Colonic mucosa (tissue), 4 donors: Measurements from ENCODE around the gene SPEN. TPM values are rescaled to one million over a fixed set of nuclear protein-coding genes. Genes with fewer than 3 reads are reported as not detected.
"Not testable (repeated sequence)": the region's sequence is repeated elsewhere in the genome, so short reads cannot be mapped to it uniquely, and the experiment has no call there.

Source experiments
- DNase-seq: peaks from one replicate; pipeline ENCODE4 v3.0.0-alpha.2; 2020
- H3K27ac ChIP-seq: fragments of 200-600 bp; one replicate; pipeline ENCODE4 v1.8.0; 2021
- H3K27me3 ChIP-seq: fragments of 200-600 bp; one replicate; pipeline ENCODE4 v1.8.0; 2021
- H3K36me3 ChIP-seq: fragments of 200-600 bp; one replicate; pipeline ENCODE4 v1.8.0; 2021
- H3K4me1 ChIP-seq: fragments of 200-600 bp; one replicate; pipeline ENCODE4 v1.8.0; 2021; ENCODE audit warnings: mild to moderate bottlenecking
- H3K4me3 ChIP-seq: fragments of 200-600 bp; one replicate; pipeline ENCODE4 v1.8.0; 2021
- H3K9ac ChIP-seq, 2 donors: one replicate each; pipeline ENCODE4 v1.7.0; 2013; ENCODE audit warnings: control low read depth in 2 of 2, low read depth in 2 of 2, low read length in 2 of 2
- H3K9me3 ChIP-seq: fragments of 200-600 bp; one replicate; pipeline ENCODE4 v1.8.0; 2021
- intact Hi-C: fragments of 100-400 bp; cut with DNase I; formaldehyde crosslinking; loops from one replicate; pipeline ENCODE4 v1.14.1; 2022
- total RNA-seq, 2 donors: library from RNA; stranded (reverse); fragmentation: NEBNext Ultra II Directional in 1 of 2; extraction: Animal tissue kit (Norgen Biotek cat#: 25700) in 1 of 2; gene quantifications; one replicate each; pipeline ENCODE4 v1.2.1, GENCODE V29; 2021
- TF ChIP-seq, protein P1 (sequence below): fragments of 200-600 bp; IDR thresholded peaks from one replicate; pipeline ENCODE4 v1.8.0; 2022; ENCODE audit warnings: antibody characterized with exemption, mild to moderate bottlenecking
- donor health status: healthy.
- donor health status: DM: no; HTN: no; CAD: no.
- donor health status: DM: no; HTN: no; CAD: no.

The SPEN gene
- total RNA-seq, 2 donors from 2014 or later, result 40.9 to 42.5 TPM

DNA sequence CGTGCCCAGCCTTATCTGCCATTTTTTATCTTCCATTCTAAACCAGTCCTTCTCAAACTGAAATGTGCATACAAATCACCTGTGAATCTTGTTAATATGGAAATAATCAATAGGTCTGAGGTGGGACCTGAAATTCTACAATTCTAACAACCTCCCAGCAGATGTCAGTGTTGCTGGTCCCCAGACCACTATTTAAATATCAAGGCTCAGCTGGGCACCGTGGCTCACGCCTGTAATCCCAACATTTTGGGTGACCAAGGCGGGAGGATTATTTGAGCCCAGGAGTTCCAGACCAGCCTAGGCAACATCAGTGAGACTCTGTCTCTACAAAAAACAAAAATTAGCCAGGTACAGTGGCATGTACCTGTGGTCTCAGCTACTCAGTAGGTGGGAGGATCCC lies 44.1 kb upstream of the SPEN start:
- intact Hi-C loops, result no loop called here
- Histone ChIP-seq H3K27ac (no peak overlapping the region), H3K4me3 (no peak overlapping the region), H3K4me1 (peaks cover 6% of the 10 kb centered on the region), H3K27me3 (no peaks in the 10 kb centered on the region), H3K36me3 (no peaks in the 10 kb centered on the region), H3K9ac (no peak overlapping the region), H3K9me3 (no peaks in the 10 kb centered on the region)
- TF ChIP-seq, protein P1, sequence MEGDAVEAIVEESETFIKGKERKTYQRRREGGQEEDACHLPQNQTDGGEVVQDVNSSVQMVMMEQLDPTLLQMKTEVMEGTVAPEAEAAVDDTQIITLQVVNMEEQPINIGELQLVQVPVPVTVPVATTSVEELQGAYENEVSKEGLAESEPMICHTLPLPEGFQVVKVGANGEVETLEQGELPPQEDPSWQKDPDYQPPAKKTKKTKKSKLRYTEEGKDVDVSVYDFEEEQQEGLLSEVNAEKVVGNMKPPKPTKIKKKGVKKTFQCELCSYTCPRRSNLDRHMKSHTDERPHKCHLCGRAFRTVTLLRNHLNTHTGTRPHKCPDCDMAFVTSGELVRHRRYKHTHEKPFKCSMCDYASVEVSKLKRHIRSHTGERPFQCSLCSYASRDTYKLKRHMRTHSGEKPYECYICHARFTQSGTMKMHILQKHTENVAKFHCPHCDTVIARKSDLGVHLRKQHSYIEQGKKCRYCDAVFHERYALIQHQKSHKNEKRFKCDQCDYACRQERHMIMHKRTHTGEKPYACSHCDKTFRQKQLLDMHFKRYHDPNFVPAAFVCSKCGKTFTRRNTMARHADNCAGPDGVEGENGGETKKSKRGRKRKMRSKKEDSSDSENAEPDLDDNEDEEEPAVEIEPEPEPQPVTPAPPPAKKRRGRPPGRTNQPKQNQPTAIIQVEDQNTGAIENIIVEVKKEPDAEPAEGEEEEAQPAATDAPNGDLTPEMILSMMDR, result no peak
- DNase-seq, result no peak

DNA sequence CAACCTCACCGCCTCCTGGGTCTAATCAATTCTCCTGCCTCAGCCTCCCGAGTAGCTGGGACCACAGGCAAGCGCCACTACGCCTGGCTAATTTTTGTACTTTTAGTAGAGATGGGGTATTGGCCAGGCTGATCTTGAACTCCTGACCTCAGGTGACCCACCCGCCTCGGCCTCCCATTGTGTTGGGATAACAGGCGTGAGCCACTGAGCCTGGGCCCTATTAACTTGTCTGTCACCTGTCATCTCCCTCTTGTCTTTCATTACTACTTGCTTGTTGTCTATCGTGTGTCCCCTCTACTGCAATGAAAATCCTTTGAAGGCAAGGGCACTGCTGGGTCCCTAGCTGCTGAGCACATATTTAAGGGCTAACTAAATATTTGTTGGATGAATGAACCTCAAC lies 43.4 kb upstream of the SPEN start:
- Histone ChIP-seq H3K9ac (no peak overlapping the region), H3K27me3 (no peaks in the 10 kb centered on the region), H3K27ac (no peak overlapping the region), H3K36me3 (no peaks in the 10 kb centered on the region), H3K9me3 (no peaks in the 10 kb centered on the region), H3K4me1 (peaks cover 6% of the 10 kb centered on the region), H3K4me3 (no peak overlapping the region)
- intact Hi-C loops, result no loop called here
- TF ChIP-seq, protein P1, result no peak
- DNase-seq, result no peak

DNA sequence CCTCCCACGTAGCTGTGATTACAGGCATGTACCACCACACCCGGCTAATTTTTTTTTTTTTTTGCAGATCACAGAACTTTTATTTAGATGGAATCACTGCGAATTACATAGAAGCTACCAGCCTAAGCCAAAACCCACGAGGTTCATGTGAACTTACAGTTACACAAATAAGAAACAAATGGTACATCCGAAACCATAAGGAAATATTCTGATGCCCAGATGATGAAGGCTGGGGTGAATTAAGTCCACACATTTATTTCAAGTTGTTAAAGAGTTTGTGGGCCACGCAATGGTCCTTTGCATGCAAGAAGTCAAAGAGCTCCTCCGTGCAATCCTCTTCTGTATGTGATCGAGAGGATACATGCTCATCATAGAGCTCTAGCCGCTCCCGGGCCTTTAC lies 40.4 kb upstream of the SPEN start:
- no peak overlapping the region for H3K4me3 ChIP-seq
- DNase-seq, result no peak
- H3K36me3 ChIP-seq, result no peaks in the 10 kb centered on the region
- intact Hi-C loops, result no loop called here
- no peaks in the 10 kb centered on the region for H3K4me1 ChIP-seq
- H3K9me3 ChIP-seq, result no peaks in the 10 kb centered on the region
- no peaks in the 10 kb centered on the region for H3K27me3 ChIP-seq
- no peak overlapping the region for H3K9ac ChIP-seq
- TF ChIP-seq, protein P1, result no peak
- H3K27ac ChIP-seq, result no peak overlapping the region

DNA sequence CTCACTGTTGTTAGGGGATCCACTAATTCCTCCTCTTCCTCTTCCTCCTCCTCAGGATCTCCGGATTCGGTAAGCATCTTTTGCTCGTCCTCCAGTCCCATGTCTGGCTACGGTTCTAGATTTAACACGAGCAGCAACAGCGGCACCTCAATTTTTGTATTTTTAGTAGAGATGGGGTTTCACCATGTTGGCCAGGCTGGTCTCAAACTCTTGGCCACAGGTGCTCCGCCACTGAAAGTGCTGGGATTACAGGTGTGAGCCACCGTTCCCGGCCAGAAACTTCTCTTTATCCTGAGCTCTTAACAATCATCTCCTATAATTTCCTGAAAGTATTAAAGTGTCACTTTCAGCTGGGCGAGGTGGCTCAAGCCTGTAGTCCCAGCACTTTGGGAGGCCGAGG lies 40.0 kb upstream of the SPEN start, which contains the start of gene UQCRHL:
TSS of gene UQCRHL (minus strand) at position 101 of the 400 bp plus-strand sequence. CDS start at position 101, 0 bp downstream.
- DNase-seq, intact Hi-C loops, H3K36me3 ChIP-seq, H3K4me3 ChIP-seq, H3K4me1 ChIP-seq, H3K9me3 ChIP-seq, H3K27ac ChIP-seq, H3K27me3 ChIP-seq, H3K9ac ChIP-seq: not testable (repeated sequence)

DNA sequence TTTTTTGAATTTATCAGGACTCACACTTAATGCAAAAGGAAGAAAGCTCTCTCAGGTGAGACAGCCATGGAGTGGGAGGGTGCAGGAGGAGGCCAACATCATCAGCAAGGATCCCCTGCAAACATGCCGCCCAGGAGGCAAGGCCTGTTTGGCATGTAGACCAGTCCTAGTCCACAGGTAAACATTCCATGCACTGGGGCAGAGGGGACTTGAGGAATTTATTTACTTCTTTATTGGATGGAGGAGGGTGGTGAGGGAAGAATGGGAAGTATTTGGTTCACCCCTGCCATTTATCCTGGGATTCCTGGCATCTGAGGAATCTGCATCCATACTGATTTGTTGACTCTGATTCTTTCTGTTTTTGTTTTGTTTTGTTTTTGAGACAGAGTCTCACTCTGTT lies 38.6 kb upstream of the SPEN start:
- Histone ChIP-seq H3K4me3 (no peak overlapping the region), H3K4me1 (no peaks in the 10 kb centered on the region), H3K9me3 (no peaks in the 10 kb centered on the region), H3K27me3 (no peaks in the 10 kb centered on the region), H3K27ac (no peak overlapping the region), H3K9ac (no peak overlapping the region), H3K36me3 (no peaks in the 10 kb centered on the region)
- intact Hi-C loops, result no loop called here
- TF ChIP-seq, protein P1, result no peak
- no peak for DNase-seq

DNA sequence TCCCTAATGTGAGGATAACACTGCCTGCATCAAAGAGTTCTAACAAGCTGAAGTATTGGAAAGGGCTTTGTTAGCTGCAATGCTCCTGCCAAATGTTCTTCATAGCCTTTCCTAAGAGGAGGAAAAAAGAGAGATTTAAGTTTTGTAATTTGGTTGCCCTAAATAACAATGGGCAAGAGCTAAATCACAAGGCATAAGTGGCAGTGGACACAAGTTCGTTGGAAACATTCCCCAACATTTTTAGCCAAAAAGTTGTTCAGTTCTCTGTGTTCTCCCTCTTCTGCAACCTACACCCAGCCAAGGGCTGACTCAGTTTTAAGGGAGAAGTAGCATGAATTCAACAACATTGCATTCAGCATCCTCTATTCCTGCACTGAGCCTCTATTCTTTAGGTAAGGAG lies 37.4 kb upstream of the SPEN start:
- no peak overlapping the region for H3K9ac ChIP-seq
- intact Hi-C loops, result no loop called here
- H3K27ac ChIP-seq, result no peak overlapping the region
- no peak overlapping the region for H3K4me3 ChIP-seq
- H3K36me3 ChIP-seq, result no peaks in the 10 kb centered on the region
- no peaks in the 10 kb centered on the region for H3K9me3 ChIP-seq
- TF ChIP-seq, protein P1, result no peak
- H3K4me1 ChIP-seq, result no peaks in the 10 kb centered on the region
- DNase-seq, result no peak
- H3K27me3 ChIP-seq, result no peaks in the 10 kb centered on the region
